HUES6 (cell line): Measurements from ENCODE around the gene PELI1.
"Not testable (repeated sequence)": the region's sequence is repeated elsewhere in the genome, so short reads cannot be mapped to it uniquely, and the experiment has no call there.

ENCODE experiments used
- H3K27ac ChIP-seq: 2 replicates; pipeline ENCODE4 v1.7.0; 2013; ENCODE audit warnings: low read depth, mild to moderate bottlenecking, low read length, inconsistent platforms
- H3K27me3 ChIP-seq: 2 replicates; pipeline ENCODE4 v1.6.1; 2013; ENCODE audit warnings: low read length; ENCODE audit not compliant: control insufficient read depth, insufficient read depth
- H3K36me3 ChIP-seq: 2 replicates; pipeline ENCODE4 v1.6.1; 2013; ENCODE audit warnings: low read length; ENCODE audit not compliant: control insufficient read depth, insufficient read depth
- H3K4me1 ChIP-seq: 2 replicates; pipeline ENCODE4 v1.6.1; 2013; ENCODE audit warnings: low read length; ENCODE audit not compliant: control insufficient read depth, insufficient read depth
- H3K4me3 ChIP-seq: 2 replicates; pipeline ENCODE4 v1.5.1; 2013; ENCODE audit warnings: low read depth, low read length
- H3K9ac ChIP-seq: one replicate; pipeline ENCODE4 v1.6.1; 2013; ENCODE audit warnings: mild to moderate bottlenecking, low read length
- H3K9me3 ChIP-seq: 2 replicates; pipeline ENCODE4 v1.6.1; 2013; ENCODE audit warnings: low read depth, low read length; ENCODE audit not compliant: control insufficient read depth, insufficient read depth

PELI1 gene

GRCh38 chr2:64104933-64105332 lies 39.3 kb downstream of the PELI1 start:
- Histone ChIP-seq H3K27me3 (no peaks in the 10 kb centered on the region), H3K9me3 (no peaks in the 10 kb centered on the region), H3K27ac (no peak overlapping the region), H3K4me1 (peaks cover 11% of the 10 kb centered on the region; the same call in 1 of the 2 replicates), H3K36me3 (peaks cover 75% of the 10 kb centered on the region), H3K4me3 (no peak overlapping the region), H3K9ac (no peak overlapping the region)

- not testable (repeated sequence) for H3K4me1 ChIP-seq, H3K27me3 ChIP-seq, H3K4me3 ChIP-seq, H3K9me3 ChIP-seq, H3K27ac ChIP-seq, H3K9ac ChIP-seq
- H3K36me3 ChIP-seq = peaks cover 84% of the 10 kb centered on the region
Observed at GRCh38 chr2:64102736-64103135, 41.5 kb downstream of the PELI1 start.

- no peak overlapping the region for H3K27ac ChIP-seq
- 0 out of 2 replicates have a peak, but pooled peaks cover 5% of the 10 kb centered on the region for H3K4me1 ChIP-seq
- H3K36me3 ChIP-seq = peaks cover 84% of the 10 kb centered on the region
- H3K4me3 ChIP-seq = no peak overlapping the region
- H3K27me3 ChIP-seq = no peaks in the 10 kb centered on the region
- H3K9me3 ChIP-seq = no peaks in the 10 kb centered on the region
- H3K9ac ChIP-seq = no peak overlapping the region
Observed at GRCh38 chr2:64101141-64101591, 43.1 kb downstream of the PELI1 start.

- H3K9ac ChIP-seq, H3K4me1 ChIP-seq, H3K27ac ChIP-seq, H3K27me3 ChIP-seq, H3K9me3 ChIP-seq, H3K4me3 ChIP-seq: not testable (repeated sequence)
- H3K36me3 ChIP-seq = peaks cover 84% of the 10 kb centered on the region
Observed at GRCh38 chr2:64100584-64100983, 43.6 kb downstream of the PELI1 start.

- H3K4me3 ChIP-seq = no peak overlapping the region
- H3K9me3 ChIP-seq = no peaks in the 10 kb centered on the region
- H3K36me3 ChIP-seq = peaks cover 81% of the 10 kb centered on the region
- 0 out of 2 replicates have a peak, but pooled peaks cover 6% of the 10 kb centered on the region for H3K4me1 ChIP-seq
- H3K27ac ChIP-seq = no peak overlapping the region
- no peaks in the 10 kb centered on the region for H3K27me3 ChIP-seq
- H3K9ac ChIP-seq = no peak overlapping the region
Observed at GRCh38 chr2:64094663-64095382, 49.4 kb downstream of the PELI1 start.

GRCh38 chr2:64093341-64093740 lies 50.9 kb downstream of the PELI1 start:
- Histone ChIP-seq H3K4me1 (0 out of 2 replicates have a peak, but pooled peaks cover 6% of the 10 kb centered on the region), H3K9me3 (no peaks in the 10 kb centered on the region), H3K9ac (no peak overlapping the region), H3K27ac (no peak overlapping the region), H3K4me3 (no peak overlapping the region), H3K36me3 (peaks cover 66% of the 10 kb centered on the region), H3K27me3 (no peaks in the 10 kb centered on the region)

- no peaks in the 10 kb centered on the region for H3K9me3 ChIP-seq
- no peaks in the 10 kb centered on the region for H3K27me3 ChIP-seq
- H3K4me3 ChIP-seq = no peak overlapping the region
- H3K36me3 ChIP-seq = peaks cover 57% of the 10 kb centered on the region
- H3K9ac ChIP-seq = no peak overlapping the region
- no peak overlapping the region for H3K27ac ChIP-seq
- 0 out of 2 replicates have a peak, but pooled peaks cover 6% of the 10 kb centered on the region for H3K4me1 ChIP-seq
Observed at GRCh38 chr2:64092502-64092901, 51.7 kb downstream of the PELI1 start.

- Histone ChIP-seq H3K27me3 (no peaks in the 10 kb centered on the region), H3K4me1 (0 out of 2 replicates have a peak, but pooled peaks cover 8% of the 10 kb centered on the region), H3K9ac (no peak overlapping the region), H3K9me3 (no peaks in the 10 kb centered on the region), H3K4me3 (no peak overlapping the region), H3K36me3 (peaks cover 36% of the 10 kb centered on the region), H3K27ac (no peak overlapping the region)
Observed at GRCh38 chr2:64090264-64090663, 54.0 kb downstream of the PELI1 start.

GRCh38 chr2:64086347-64087082 lies 57.7 kb downstream of the PELI1 start:
- Histone ChIP-seq H3K9ac (no peak overlapping the region), H3K27me3 (no peaks in the 10 kb centered on the region), H3K4me1 (0 out of 2 replicates have a peak, but pooled peaks cover 2% of the 10 kb centered on the region), H3K27ac (no peak overlapping the region), H3K36me3 (peaks cover 6% of the 10 kb centered on the region), H3K9me3 (no peaks in the 10 kb centered on the region), H3K4me3 (no peak overlapping the region)

GRCh38 chr2:64085936-64086335 lies 58.3 kb downstream of the PELI1 start:
- H3K36me3 ChIP-seq = no peaks in the 10 kb centered on the region; the same call in 1 of the 2 replicates
- H3K9ac ChIP-seq = no peak overlapping the region
- H3K27ac ChIP-seq = no peak overlapping the region
- 0 out of 2 replicates have a peak, but pooled peaks cover 2% of the 10 kb centered on the region for H3K4me1 ChIP-seq
- H3K4me3 ChIP-seq = no peak overlapping the region
- no peaks in the 10 kb centered on the region for H3K27me3 ChIP-seq
- H3K9me3 ChIP-seq = no peaks in the 10 kb centered on the region

- Histone ChIP-seq H3K27me3 (no peaks in the 10 kb centered on the region), H3K4me1 (0 out of 2 replicates have a peak, but pooled peaks cover 2% of the 10 kb centered on the region), H3K4me3 (no peak overlapping the region), H3K9me3 (no peaks in the 10 kb centered on the region), H3K9ac (no peak overlapping the region), H3K27ac (no peak overlapping the region), H3K36me3 (no peaks in the 10 kb centered on the region)
Observed at GRCh38 chr2:64081046-64081445, 63.2 kb downstream of the PELI1 start.
